Calu3 (cell line): Measurements from ENCODE around the gene SKOR1. TPM values are rescaled to one million over a fixed set of nuclear protein-coding genes. Genes with fewer than 3 reads are reported as not detected.

Source experiments
- BruUV-seq: library from RNA; stranded (reverse); fragments of 400-500 nt; replicated peaks from 2 replicates; lab custom pipeline; 2021; lab: Mats Ljungman, UMichigan
- CTCF ChIA-PET: fragments of 300-600 bp; sonication (Branson Sonifier 250); formaldehyde crosslinking; loops from one replicate; lab custom pipeline; 2022; ENCODE audit warnings: antibody characterized with exemption; lab: Charles Lee
- DNase-seq: peaks from one replicate; pipeline ENCODE4 v3.0.0; 2022
- H3K27ac Mint-ChIP-seq: one replicate; pipeline ENCODE4 v1.8.0; 2022; ENCODE audit warnings: mixed read lengths; ENCODE audit not compliant: unreplicated experiment
- H3K27me3 Mint-ChIP-seq: one replicate; pipeline ENCODE4 v1.8.0; 2022; ENCODE audit warnings: mixed read lengths; ENCODE audit not compliant: unreplicated experiment
- H3K36me3 Mint-ChIP-seq: one replicate; pipeline ENCODE4 v1.8.0; 2022; ENCODE audit warnings: mild to moderate bottlenecking, moderate library complexity, mixed read lengths; ENCODE audit not compliant: insufficient read depth, unreplicated experiment
- H3K4me1 Mint-ChIP-seq: one replicate; pipeline ENCODE4 v1.8.0; 2022; ENCODE audit warnings: mild to moderate bottlenecking, low read depth, mixed read lengths; ENCODE audit not compliant: unreplicated experiment
- H3K4me3 Mint-ChIP-seq: one replicate; pipeline ENCODE4 v1.8.0; 2022; ENCODE audit warnings: mild to moderate bottlenecking, low read depth, moderate library complexity, mixed read lengths; ENCODE audit not compliant: unreplicated experiment
- H3K9me3 Mint-ChIP-seq: one replicate; pipeline ENCODE4 v1.8.0; 2022; ENCODE audit warnings: low read depth, mixed read lengths; ENCODE audit not compliant: unreplicated experiment
- CTCF ChIP-seq: fragments of 200-600 bp; IDR thresholded peaks from one replicate; pipeline ENCODE4 v1.8.0; 2022; ENCODE audit warnings: antibody characterized with exemption; ENCODE audit not compliant: unreplicated experiment
- intact Hi-C: fragments of 100-400 bp; cut with micrococcal nuclease; formaldehyde crosslinking; loops from one replicate; pipeline ENCODE4 v1.10.0; 2022; ENCODE audit not compliant: unreplicated experiment
- total RNA-seq: library from RNA; stranded (reverse); gene quantifications from 2 replicates; pipeline ENCODE4 v1.2.3, GENCODE V29; 2022

Gene SKOR1
- total RNA-seq, 1 experiment from 2014 or later = 0.17 TPM

- BruUV-seq = no TSS peak
- peaks cover 14% of the 10 kb centered on the region for H3K4me1 Mint-ChIP-seq
- intact Hi-C loops = no loop called here
- DNase-seq = no peak
- H3K9me3 Mint-ChIP-seq = no peaks in the 10 kb centered on the region
- no peak overlapping the region for H3K27ac Mint-ChIP-seq
- H3K4me3 Mint-ChIP-seq = no peak overlapping the region
- no peaks in the 10 kb centered on the region for H3K27me3 Mint-ChIP-seq
- no peak for TF ChIP-seq CTCF
- H3K36me3 Mint-ChIP-seq = no peaks in the 10 kb centered on the region
- CTCF ChIA-PET = interaction anchor here (0.7 kb wide), 1 partner anchor 38 kb away, joined by 3 read pairs; no protein-coding TSS in a partner anchor
Measured at GRCh38 chr15:67781907-67782690, 43.2 kb upstream of the SKOR1 start.

- H3K27ac Mint-ChIP-seq = no peak overlapping the region
- no peaks in the 10 kb centered on the region for H3K9me3 Mint-ChIP-seq
- H3K4me3 Mint-ChIP-seq = no peak overlapping the region
- DNase-seq = no peak
- H3K36me3 Mint-ChIP-seq = no peaks in the 10 kb centered on the region
- CTCF ChIA-PET = no interaction called here
- intact Hi-C loops = no loop called here
- H3K4me1 Mint-ChIP-seq = peaks cover 14% of the 10 kb centered on the region
- no TSS peak for BruUV-seq
- H3K27me3 Mint-ChIP-seq = no peaks in the 10 kb centered on the region
- no peak for TF ChIP-seq CTCF
Measured at GRCh38 chr15:67782691-67782991, 42.7 kb upstream of the SKOR1 start.

- Mint-ChIP-seq H3K9me3 (no peaks in the 10 kb centered on the region), H3K27ac (no peak overlapping the region), H3K36me3 (no peaks in the 10 kb centered on the region), H3K4me3 (no peak overlapping the region), H3K27me3 (no peaks in the 10 kb centered on the region), H3K4me1 (peaks cover 14% of the 10 kb centered on the region)
- CTCF ChIA-PET = no interaction called here
- DNase-seq = no peak
- TF ChIP-seq CTCF = no peak
- no TSS peak for BruUV-seq
- intact Hi-C loops = no loop called here
Measured at GRCh38 chr15:67783303-67783702, 42.0 kb upstream of the SKOR1 start.

- CTCF ChIA-PET = no interaction called here
- Mint-ChIP-seq H3K27me3 (no peaks in the 10 kb centered on the region), H3K9me3 (no peaks in the 10 kb centered on the region), H3K4me3 (no peak overlapping the region), H3K4me1 (peaks cover 14% of the 10 kb centered on the region), H3K27ac (no peak overlapping the region), H3K36me3 (no peaks in the 10 kb centered on the region)
- TF ChIP-seq CTCF = no peak
- BruUV-seq = no TSS peak
- intact Hi-C loops = no loop called here
- no peak for DNase-seq
Measured at GRCh38 chr15:67784090-67784781, 41.1 kb upstream of the SKOR1 start.
